GM12865 (cell line): Measurements from ENCODE around the gene PPP1R13B.

Experiments
- DNase-seq: peaks from one replicate; pipeline ENCODE4 v3.0.0; 2010; ENCODE audit warnings: low read depth
- H3K4me3 ChIP-seq: 2 replicates; pipeline ENCODE4 v1.5.1; 2011; ENCODE audit warnings: mild to moderate bottlenecking, low read depth, low read length, control low read depth
- TF ChIP-seq, protein P1 (sequence below): IDR thresholded peaks from 2 replicates; pipeline ENCODE4 v1.5.1; 2011; ENCODE audit warnings: low read length, control low read depth, low read depth, inconsistent platforms; ENCODE audit not compliant: insufficient read depth; ENCODE audit errors: missing control alignments

PPP1R13B gene

DNA sequence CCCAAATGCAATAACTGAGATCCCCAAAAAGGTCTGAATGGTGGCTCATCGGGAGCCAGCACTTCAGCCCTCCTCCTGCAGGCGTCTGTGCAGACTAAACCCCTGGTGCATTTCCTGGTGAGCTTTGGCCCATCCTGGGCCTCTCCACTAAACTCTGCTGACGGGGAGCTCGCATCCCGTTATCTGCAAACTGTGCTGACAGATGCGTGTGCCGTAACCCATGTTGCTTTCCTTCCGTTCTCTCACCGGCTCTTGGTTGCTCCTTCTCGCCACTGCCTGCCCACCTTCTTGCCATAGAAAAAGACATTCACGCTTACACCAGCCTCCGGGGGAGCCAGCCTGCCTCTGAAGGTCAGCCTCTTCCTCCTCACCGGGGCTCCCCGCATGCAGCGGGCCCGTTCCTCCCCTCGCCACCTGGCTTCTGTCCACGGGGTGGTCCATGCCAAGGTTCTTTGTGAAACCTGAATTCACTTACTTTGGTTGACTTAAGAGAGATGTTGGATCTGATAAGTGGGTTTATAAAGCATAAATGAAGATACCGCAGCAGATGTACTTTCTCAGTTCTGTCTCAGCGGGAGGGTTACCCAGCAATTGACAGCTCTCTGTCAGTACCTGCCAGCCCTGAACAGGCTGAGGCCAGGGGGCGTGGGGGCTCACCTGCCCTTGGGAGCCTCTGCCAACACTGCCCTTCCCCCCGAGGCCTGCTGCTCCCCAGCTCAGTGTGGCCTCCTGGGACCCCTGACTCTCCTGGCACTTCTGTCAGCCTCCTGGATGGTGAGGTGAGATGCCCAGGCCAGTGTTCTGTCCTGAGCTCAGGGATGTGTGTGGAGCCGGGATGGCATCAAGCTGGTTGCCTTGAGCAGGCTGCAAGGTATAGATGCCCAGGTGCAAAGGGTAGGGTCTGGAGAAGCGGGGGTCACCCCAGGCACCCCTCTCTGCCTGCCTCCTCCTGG lies 117.6 kb downstream of the PPP1R13B start:
- no peak overlapping the region for H3K4me3 ChIP-seq
- TF ChIP-seq, protein P1, sequence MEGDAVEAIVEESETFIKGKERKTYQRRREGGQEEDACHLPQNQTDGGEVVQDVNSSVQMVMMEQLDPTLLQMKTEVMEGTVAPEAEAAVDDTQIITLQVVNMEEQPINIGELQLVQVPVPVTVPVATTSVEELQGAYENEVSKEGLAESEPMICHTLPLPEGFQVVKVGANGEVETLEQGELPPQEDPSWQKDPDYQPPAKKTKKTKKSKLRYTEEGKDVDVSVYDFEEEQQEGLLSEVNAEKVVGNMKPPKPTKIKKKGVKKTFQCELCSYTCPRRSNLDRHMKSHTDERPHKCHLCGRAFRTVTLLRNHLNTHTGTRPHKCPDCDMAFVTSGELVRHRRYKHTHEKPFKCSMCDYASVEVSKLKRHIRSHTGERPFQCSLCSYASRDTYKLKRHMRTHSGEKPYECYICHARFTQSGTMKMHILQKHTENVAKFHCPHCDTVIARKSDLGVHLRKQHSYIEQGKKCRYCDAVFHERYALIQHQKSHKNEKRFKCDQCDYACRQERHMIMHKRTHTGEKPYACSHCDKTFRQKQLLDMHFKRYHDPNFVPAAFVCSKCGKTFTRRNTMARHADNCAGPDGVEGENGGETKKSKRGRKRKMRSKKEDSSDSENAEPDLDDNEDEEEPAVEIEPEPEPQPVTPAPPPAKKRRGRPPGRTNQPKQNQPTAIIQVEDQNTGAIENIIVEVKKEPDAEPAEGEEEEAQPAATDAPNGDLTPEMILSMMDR, result no peak
- DNase-seq, result no peak

DNA sequence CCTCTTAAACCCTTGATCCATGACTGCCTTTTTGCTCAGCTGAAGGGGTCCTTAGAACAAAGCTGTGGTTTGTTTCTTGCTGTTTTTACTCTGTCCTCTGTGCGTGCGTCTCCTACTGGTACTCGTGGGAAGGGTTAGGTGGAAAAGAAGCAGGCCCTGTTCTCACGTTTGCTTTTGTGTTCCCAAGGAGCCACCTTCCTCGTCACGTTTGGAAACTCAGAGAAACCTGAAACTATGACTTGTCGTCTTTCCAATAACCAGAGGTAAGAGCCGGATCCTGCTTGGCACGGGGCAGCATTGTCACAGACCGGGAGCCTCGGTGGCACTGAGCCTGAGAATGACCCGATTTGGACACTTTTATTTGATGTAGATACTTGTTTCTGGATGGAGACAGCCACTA lies 118.7 kb downstream of the PPP1R13B start:
- no peak for DNase-seq

DNA sequence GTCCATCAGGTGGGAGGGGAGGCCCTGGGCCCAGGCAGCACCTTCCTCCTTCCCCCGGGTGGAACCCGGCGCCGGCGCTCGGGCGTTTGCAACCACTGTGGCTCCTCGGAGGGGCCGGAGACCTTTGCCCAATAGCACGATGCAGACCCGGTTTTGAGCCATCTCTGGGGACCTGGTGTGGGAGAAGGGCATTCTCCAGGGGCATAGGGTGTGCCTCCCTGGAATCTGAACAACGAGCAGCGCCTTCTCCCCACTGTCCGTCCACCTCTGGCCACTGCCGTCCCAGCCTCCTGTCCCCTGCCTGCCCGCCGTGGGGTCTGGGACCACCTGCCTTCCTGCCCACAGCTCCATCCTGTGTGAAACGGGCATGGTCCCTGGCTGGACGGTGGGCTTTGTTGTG lies 119.2 kb downstream of the PPP1R13B start:
- no peak overlapping the region for H3K4me3 ChIP-seq
- no peak for DNase-seq
- TF ChIP-seq, protein P1, result no peak

More for the DNA sequence above, 118.7 kb downstream of the PPP1R13B start:
- TF ChIP-seq, protein P1, result no peak
- H3K4me3 ChIP-seq, result no peak overlapping the region

DNA sequence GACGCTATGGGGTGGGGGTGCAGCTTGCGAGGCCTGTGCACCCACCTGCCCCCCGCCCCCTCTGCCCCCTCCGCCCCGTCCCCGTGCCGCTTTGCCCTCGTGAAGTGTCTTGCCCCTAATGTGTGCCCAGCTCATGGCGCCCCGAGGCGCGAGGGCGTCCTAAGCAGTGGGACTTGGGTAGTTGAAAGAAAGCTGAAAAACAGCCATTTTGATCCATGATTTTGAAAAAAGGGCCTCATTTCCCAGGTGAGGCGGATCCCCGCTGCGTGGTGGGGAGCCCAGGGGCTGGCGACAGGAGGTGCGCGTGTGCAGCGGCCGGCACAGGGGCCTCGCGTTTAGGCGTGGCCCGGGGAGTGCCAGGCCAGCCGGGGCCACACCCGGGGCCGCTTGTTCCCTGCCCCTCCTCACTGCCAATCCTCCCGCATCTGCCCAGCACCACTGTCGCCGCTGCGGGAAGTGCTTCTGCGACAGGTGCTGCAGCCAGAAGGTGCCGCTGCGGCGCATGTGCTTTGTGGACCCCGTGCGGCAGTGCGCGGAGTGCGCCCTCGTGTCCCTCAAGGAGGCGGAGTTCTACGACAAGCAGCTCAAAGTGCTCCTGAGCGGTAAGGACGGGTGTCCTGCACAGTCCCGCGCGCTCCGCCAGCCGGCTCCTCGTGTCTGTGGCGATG lies 119.9 kb downstream of the PPP1R13B start:
- TF ChIP-seq, protein P1, result no peak
- no peak overlapping the region for H3K4me3 ChIP-seq

DNA sequence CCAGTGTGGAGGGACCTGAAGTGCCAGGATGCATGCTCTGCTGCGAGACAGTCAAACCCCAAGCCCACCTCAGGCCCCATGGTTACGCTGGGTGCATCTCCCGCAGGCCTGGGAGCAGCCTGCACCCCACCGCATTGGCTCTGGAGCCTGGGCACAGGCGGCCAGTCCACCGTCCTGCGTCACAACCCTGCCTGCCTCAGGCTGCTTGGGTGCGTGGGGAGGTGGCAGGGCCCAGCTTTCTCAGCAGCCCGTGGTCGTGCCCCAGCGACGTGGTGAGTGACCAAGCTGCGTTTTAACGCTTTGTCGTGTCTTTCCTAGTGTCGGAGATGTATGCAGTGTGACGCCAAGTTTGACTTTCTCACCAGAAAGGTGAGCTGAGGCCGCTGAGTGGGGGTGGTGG lies 120.9 kb downstream of the PPP1R13B start:
- TF ChIP-seq, protein P1, result no peak
- H3K4me3 ChIP-seq, result no peak overlapping the region
- no peak for DNase-seq

More for the DNA sequence above, 119.9 kb downstream of the PPP1R13B start:
- no peak for DNase-seq

DNA sequence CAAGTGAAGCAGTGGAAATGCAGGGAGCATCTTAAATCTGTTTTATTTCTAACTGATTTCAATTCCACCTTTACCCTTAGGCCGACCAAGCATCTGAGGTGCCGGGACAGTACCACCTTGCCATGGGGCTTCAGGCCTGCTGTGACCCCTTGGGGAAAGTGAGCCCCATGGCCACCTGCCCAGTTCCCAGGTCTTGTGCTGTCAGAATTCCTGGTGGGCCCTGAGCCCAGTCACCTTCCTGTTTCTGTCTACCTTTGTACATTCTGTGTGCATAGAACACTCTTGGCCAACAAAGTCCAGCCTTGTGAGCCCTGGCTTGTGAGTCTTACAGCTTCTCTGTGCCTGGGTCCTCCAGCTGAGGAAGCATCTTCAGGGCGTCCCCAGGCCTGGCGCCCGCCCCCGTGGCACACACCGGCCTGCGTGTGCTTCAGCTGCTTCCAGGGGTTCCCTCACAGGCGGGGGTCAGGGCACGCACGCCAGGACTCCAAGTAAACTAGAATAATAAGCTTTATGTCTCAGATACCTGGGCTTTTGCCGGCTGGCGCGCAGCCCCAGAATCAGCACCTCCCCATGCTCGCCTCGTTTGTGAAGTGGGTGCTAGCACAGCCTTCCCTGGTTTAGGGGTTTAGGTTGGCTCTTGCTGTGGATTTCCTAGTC lies 121.5 kb downstream of the PPP1R13B start:
- TF ChIP-seq, protein P1, result no peak
- no peak overlapping the region for H3K4me3 ChIP-seq
- DNase-seq, result no peak
